ENCODE data around the gene NLRP12. TPM values are rescaled to one million over a fixed set of nuclear protein-coding genes. Genes with fewer than 3 reads are reported as not detected.
"Not testable (repeated sequence)": the region's sequence is repeated elsewhere in the genome, so short reads cannot be mapped to it uniquely, and the experiment has no call there.

The NLRP12 gene
- total RNA-seq, 3 donors from 2014 or later (not counting 1 experiment from before 2014, with no cell fraction given), result 0.35 to 13.6 (median 0.84) TPM

DNA sequence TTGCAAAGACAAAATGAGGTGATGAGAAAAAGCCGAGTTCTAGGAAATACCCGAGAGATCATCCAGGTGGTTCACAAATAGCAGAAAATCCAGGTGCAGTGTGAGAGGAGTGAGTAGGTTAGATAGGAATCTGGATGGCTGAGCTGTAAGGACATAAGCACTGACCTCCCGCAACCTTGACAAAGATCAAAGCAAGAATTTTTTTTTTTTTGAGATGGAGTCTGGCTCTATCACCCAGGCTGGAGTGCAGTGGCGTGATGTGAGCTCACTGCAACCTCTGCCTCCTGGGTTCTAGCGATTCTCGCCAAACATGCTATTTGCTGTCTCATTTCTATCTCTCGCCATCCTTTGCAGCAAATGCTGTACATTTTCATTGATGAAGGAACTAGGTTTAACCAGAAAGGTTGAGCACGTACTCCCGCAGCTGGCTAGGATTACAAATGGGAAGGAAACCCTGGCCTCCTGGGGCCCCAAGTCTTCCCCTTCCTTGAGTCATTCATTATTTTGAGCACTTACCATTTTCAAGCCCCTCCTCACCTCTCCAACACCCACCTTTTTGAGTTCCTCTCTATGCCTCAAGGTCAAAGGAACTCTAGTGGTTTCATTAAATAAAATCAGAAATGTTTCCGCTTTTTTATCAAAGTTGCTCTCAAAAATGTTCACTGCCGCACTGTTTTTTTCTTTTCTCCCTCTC lies 38.8 kb downstream of the NLRP12 start:
- no peaks in the 10 kb centered on the region for H3K4me1 ChIP-seq (ENCODE audit: control insufficient read depth, insufficient read depth, low read length)
- H3K27me3 ChIP-seq (ENCODE audit: control insufficient read depth, insufficient read depth, low read length), result no peaks in the 10 kb centered on the region
- H3K4me3 Mint-ChIP-seq, result no peak overlapping the region
- WGBS (ENCODE audit: insufficient coverage), result 31% methylated on average over 11 of the region's 11 CpGs
- H3K36me3 ChIP-seq (ENCODE audit: control insufficient read depth, insufficient read depth, low read length), result no peaks in the 10 kb centered on the region
- no peaks in the 10 kb centered on the region for H3K4me1 Mint-ChIP-seq
- H3K9me3 ChIP-seq (ENCODE audit: control insufficient read depth, insufficient read depth, low read length), result no peaks in the 10 kb centered on the region
- TF ChIP-seq, protein P1, sequence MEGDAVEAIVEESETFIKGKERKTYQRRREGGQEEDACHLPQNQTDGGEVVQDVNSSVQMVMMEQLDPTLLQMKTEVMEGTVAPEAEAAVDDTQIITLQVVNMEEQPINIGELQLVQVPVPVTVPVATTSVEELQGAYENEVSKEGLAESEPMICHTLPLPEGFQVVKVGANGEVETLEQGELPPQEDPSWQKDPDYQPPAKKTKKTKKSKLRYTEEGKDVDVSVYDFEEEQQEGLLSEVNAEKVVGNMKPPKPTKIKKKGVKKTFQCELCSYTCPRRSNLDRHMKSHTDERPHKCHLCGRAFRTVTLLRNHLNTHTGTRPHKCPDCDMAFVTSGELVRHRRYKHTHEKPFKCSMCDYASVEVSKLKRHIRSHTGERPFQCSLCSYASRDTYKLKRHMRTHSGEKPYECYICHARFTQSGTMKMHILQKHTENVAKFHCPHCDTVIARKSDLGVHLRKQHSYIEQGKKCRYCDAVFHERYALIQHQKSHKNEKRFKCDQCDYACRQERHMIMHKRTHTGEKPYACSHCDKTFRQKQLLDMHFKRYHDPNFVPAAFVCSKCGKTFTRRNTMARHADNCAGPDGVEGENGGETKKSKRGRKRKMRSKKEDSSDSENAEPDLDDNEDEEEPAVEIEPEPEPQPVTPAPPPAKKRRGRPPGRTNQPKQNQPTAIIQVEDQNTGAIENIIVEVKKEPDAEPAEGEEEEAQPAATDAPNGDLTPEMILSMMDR (IDR thresholded peaks at IDR 0.05), result no peak
- intact Hi-C loops (cut with micrococcal nuclease), result no loop called here
- no peaks in the 10 kb centered on the region for H3K9me3 Mint-ChIP-seq
- ATAC-seq, result no peak
- H3K27ac ChIP-seq (ENCODE audit: low read length), result no peak overlapping the region
- no peaks in the 10 kb centered on the region for H3K27me3 Mint-ChIP-seq (ENCODE audit: low read depth in 2 of 2)
- no peaks in the 10 kb centered on the region for H3K36me3 Mint-ChIP-seq
- no peak for DNase-seq
- H3K27ac Mint-ChIP-seq, result no peak overlapping the region
- H3K4me3 ChIP-seq (ENCODE audit: low read length), result no peak overlapping the region

- Mint-ChIP-seq H3K36me3 (no peaks in the 10 kb centered on the region), H3K27ac (no peak overlapping the region), H3K27me3 (ENCODE audit: low read depth in 2 of 2) (no peaks in the 10 kb centered on the region), H3K9me3 (no peaks in the 10 kb centered on the region), H3K4me3 (no peak overlapping the region), H3K4me1 (no peaks in the 10 kb centered on the region)
- intact Hi-C loops (cut with micrococcal nuclease), result no loop called here
- Histone ChIP-seq H3K36me3 (ENCODE audit: control insufficient read depth, insufficient read depth, low read length) (no peaks in the 10 kb centered on the region), H3K4me3 (ENCODE audit: low read length) (no peak overlapping the region), H3K27ac (ENCODE audit: low read length) (no peak overlapping the region), H3K9me3 (ENCODE audit: control insufficient read depth, insufficient read depth, low read length) (no peaks in the 10 kb centered on the region), H3K4me1 (ENCODE audit: control insufficient read depth, insufficient read depth, low read length) (no peaks in the 10 kb centered on the region), H3K27me3 (ENCODE audit: control insufficient read depth, insufficient read depth, low read length) (no peaks in the 10 kb centered on the region)
- ATAC-seq (no peak), DNase-seq (no peak)
- TF ChIP-seq, protein P1 (IDR thresholded peaks at IDR 0.05), result no peak
- WGBS (ENCODE audit: insufficient coverage), result 84% methylated on average over 2 of the region's 4 CpGs
Measured at GRCh38 chr19:53782698-53783097, 41.4 kb downstream of the NLRP12 start.

DNA sequence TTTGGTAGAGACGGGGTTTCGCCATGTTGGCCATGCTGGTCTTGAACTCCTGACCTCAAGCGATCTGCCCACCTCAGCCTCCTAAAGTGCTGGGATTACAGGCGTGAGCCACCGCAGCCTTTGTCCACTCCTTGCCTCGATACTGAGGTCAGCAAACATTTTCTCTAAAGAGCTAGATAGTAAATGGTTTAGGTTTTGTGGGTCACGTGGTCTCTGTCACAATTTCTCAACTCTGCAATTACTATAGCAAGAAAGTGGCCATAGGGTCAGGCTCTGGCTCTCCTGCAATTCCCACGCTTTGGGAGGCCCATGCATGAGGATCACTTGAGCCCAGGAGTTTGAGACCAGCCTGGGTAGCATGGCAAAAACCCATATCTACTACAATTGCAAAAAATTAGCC lies 42.8 kb downstream of the NLRP12 start:
- 82% methylated on average over 8 of the region's 8 CpGs for WGBS (ENCODE audit: insufficient coverage)
- H3K4me1 ChIP-seq (ENCODE audit: control insufficient read depth, insufficient read depth, low read length); H3K27ac Mint-ChIP-seq; ATAC-seq; intact Hi-C loops (cut with micrococcal nuclease); H3K4me1 Mint-ChIP-seq; H3K36me3 Mint-ChIP-seq; DNase-seq; H3K4me3 Mint-ChIP-seq; H3K27me3 ChIP-seq (ENCODE audit: control insufficient read depth, insufficient read depth, low read length); H3K27ac ChIP-seq (ENCODE audit: low read length); H3K27me3 Mint-ChIP-seq (ENCODE audit: low read depth in 2 of 2); H3K9me3 ChIP-seq (ENCODE audit: control insufficient read depth, insufficient read depth, low read length); H3K9me3 Mint-ChIP-seq; H3K36me3 ChIP-seq (ENCODE audit: control insufficient read depth, insufficient read depth, low read length); H3K4me3 ChIP-seq (ENCODE audit: low read length): not testable (repeated sequence)

- TF ChIP-seq, protein P1 (IDR thresholded peaks at IDR 0.05), result no peak
- ATAC-seq (no peak), DNase-seq (no peak)
- Mint-ChIP-seq H3K27me3 (ENCODE audit: low read depth in 2 of 2) (no peaks in the 10 kb centered on the region), H3K9me3 (no peaks in the 10 kb centered on the region), H3K36me3 (no peaks in the 10 kb centered on the region), H3K27ac (no peak overlapping the region), H3K4me3 (no peak overlapping the region), H3K4me1 (no peaks in the 10 kb centered on the region)
- Histone ChIP-seq H3K27ac (ENCODE audit: low read length) (no peak overlapping the region), H3K27me3 (ENCODE audit: control insufficient read depth, insufficient read depth, low read length) (no peaks in the 10 kb centered on the region), H3K4me3 (ENCODE audit: low read length) (no peak overlapping the region), H3K36me3 (ENCODE audit: control insufficient read depth, insufficient read depth, low read length) (no peaks in the 10 kb centered on the region), H3K4me1 (ENCODE audit: control insufficient read depth, insufficient read depth, low read length) (no peaks in the 10 kb centered on the region), H3K9me3 (ENCODE audit: control insufficient read depth, insufficient read depth, low read length) (no peaks in the 10 kb centered on the region)
- WGBS (ENCODE audit: insufficient coverage), result 84% methylated on average over 1 of the region's 1 CpG
- intact Hi-C loops (cut with micrococcal nuclease), result no loop called here
Measured at GRCh38 chr19:53780506-53780905, 43.6 kb downstream of the NLRP12 start.
